Neural progenitor cell (in vitro differentiated cells): ENCODE data around the gene NADSYN1. TPM values are rescaled to one million over a fixed set of nuclear protein-coding genes. Genes with fewer than 3 reads are reported as not detected.

Experiments
- DNase-seq: peaks from one replicate; pipeline ENCODE4 v3.0.0-alpha.2; 2016; ENCODE audit warnings: low spot score
- H2AFZ ChIP-seq: fragments of 200-600 bp; sonication (generic); replicated peaks from 2 replicates; pipeline ENCODE4 v1.6.1; 2016; ENCODE audit warnings: antibody characterized with exemption
- H3F3A ChIP-seq: fragments of 200-600 bp; sonication (generic); 2 replicates; pipeline ENCODE4 v1.6.1; 2016; ENCODE audit warnings: antibody characterized with exemption, low read depth
- H3K27ac ChIP-seq: fragments of 200-600 bp; sonication (generic); 2 replicates; pipeline ENCODE4 v1.5.1; 2016; ENCODE audit warnings: mild to moderate bottlenecking
- H3K27me3 ChIP-seq: fragments of 200-600 bp; sonication (generic); 2 replicates; pipeline ENCODE4 v1.6.1; 2016; ENCODE audit warnings: mild to moderate bottlenecking, moderate library complexity
- H3K36me3 ChIP-seq: fragments of 200-600 bp; sonication (generic); 2 replicates; pipeline ENCODE4 v1.5.1; 2016
- H3K4me1 ChIP-seq: fragments of 200-600 bp; sonication (generic); 2 replicates; pipeline ENCODE4 v1.6.1; 2016; ENCODE audit warnings: mixed run types
- H3K4me2 ChIP-seq: fragments of 200-600 bp; sonication (generic); 2 replicates; pipeline ENCODE4 v1.6.1; 2016
- H3K4me3 ChIP-seq: fragments of 200-600 bp; sonication (generic); 2 replicates; pipeline ENCODE4 v1.5.1; 2016
- H3K79me2 ChIP-seq: fragments of 200-600 bp; sonication (generic); 2 replicates; pipeline ENCODE4 v1.6.1; 2016; ENCODE audit warnings: low read depth
- H3K9ac ChIP-seq: fragments of 200-600 bp; sonication (generic); 2 replicates; pipeline ENCODE4 v1.6.1; 2016
- H3K9me3 ChIP-seq: fragments of 200-600 bp; sonication (generic); 2 replicates; pipeline ENCODE4 v1.5.1; 2016; ENCODE audit warnings: low read depth
- H4K20me1 ChIP-seq: fragments of 200-600 bp; sonication (generic); 2 replicates; pipeline ENCODE4 v1.6.1; 2016; ENCODE audit warnings: low read depth
- H3K27ac Mint-ChIP-seq: 3 replicates; pipeline ENCODE4 v1.8.0; 2021; ENCODE audit warnings: mixed read lengths
- H3K27me3 Mint-ChIP-seq: 2 replicates; pipeline ENCODE4 v1.8.0; 2022; ENCODE audit warnings: low read depth, mild to moderate bottlenecking, inconsistent platforms, moderate library complexity, mixed read lengths; ENCODE audit not compliant: insufficient read depth
- H3K36me3 Mint-ChIP-seq: 3 replicates; pipeline ENCODE4 v1.8.0; 2021; ENCODE audit warnings: mixed read lengths
- H3K4me1 Mint-ChIP-seq: 3 replicates; pipeline ENCODE4 v1.8.0; 2021; ENCODE audit warnings: mixed read lengths
- H3K4me3 Mint-ChIP-seq: 3 replicates; pipeline ENCODE4 v1.8.0; 2021; ENCODE audit warnings: mild to moderate bottlenecking, moderate library complexity, mixed read lengths
- H3K9me3 Mint-ChIP-seq: 3 replicates; pipeline ENCODE4 v1.8.0; 2020; ENCODE audit warnings: mixed read lengths
- EZH2 ChIP-seq: fragments of 200-600 bp; sonication (generic); IDR thresholded peaks from 2 replicates; pipeline ENCODE4 v1.6.1; 2017; ENCODE audit warnings: antibody characterized with exemption, mild to moderate bottlenecking, moderate library complexity
- EZH2phosphoT487 ChIP-seq: fragments of 200-600 bp; sonication (generic); IDR thresholded peaks from 2 replicates; pipeline ENCODE4 v1.6.1; 2017; ENCODE audit warnings: antibody characterized with exemption
- total RNA-seq: library from RNA; depleted of rRNA; stranded (reverse); fragments of >200 nt; gene quantifications from 2 replicates; pipeline ENCODE4 v1.2.3, GENCODE V29; 2015; ENCODE audit warnings: low replicate concordance
- TF ChIP-seq, protein P1 (sequence below): fragments of 200-600 bp; sonication (generic); IDR thresholded peaks from 2 replicates; pipeline ENCODE4 v1.5.1; 2017; ENCODE audit warnings: antibody characterized with exemption, mild to moderate bottlenecking

NADSYN1 gene
- total RNA-seq, 1 donor from 2014 or later = 25.0 TPM

DNA sequence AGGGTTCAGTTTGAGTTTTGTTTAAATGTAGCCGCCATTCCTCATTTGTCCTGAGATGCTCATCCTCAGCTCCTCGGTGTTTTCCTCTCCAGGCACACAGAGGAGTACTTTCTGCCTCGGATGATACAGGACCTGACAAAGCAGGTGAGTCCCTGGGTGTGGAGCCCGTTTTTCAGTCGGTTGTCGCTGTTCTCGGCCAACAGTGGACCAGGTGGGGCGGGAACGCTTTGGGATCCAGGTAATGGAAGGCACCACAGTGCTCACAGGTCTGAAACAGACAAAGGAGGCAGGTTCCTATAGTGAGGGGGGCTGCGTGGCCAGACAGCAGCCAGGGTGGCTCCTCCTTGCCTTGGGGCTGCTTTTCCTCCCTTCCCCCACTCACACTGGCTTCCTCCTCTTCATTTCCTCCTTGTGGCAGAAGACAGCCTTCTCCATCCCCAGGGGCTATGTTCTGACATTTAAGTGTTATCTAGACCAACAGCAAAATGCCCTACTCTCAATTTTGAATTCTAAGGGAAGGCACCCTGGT, 19.4 kb downstream of the NADSYN1 start:
- H2AFZ ChIP-seq = no peak overlapping the region

DNA sequence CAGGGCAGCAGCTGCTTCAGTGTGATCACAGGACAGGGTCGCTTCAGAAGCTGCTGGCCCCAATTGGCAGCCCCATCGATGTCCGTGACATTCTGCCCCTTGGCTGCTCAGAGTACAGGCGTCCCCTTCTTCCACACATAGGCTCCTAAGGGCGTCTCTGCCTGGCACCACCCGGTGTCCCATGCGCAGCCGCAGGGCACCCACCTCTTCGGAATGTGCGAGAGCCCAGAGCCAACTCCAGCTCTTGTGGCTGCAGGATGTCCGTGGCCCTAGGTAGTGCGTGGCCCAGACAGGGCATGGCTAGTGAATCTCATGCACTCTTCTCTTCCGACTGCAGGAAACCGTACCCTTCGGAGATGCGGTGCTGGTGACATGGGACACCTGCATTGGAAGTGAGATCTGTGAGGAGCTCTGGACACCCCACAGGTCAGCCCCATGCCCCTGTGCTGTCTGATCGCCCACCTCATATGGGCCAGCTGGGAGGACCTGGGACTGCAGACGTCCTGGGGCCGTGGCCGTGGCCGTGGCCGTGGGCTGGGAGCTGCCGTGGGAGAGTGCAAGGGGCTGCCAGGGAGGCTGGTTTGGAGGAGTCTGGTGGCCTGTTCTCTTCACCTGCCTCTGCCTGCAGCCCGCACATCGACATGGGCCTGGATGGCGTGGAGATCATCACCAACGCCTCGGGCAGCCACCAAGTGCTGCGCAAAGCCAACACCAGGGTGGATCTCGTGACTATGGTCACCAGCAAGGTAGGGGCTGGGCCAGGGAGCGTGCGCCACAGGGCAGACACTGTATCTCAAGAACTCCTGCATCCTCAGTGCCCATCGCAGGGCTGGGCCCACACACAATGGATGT, 20.2 kb downstream of the NADSYN1 start:
- no peak overlapping the region for H3K27ac ChIP-seq
- H3K79me2 ChIP-seq = no peaks in the 10 kb centered on the region
- H3K36me3 Mint-ChIP-seq = peaks cover 16% of the 10 kb centered on the region

More for the DNA sequence above, 19.4 kb downstream of the NADSYN1 start:
- no peaks in the 10 kb centered on the region for H3K36me3 ChIP-seq
- DNase-seq = no peak
- Mint-ChIP-seq H3K4me1 (peaks cover 8% of the 10 kb centered on the region), H3K4me3 (no peak overlapping the region), H3K36me3 (peaks cover 10% of the 10 kb centered on the region), H3K27ac (no peak overlapping the region), H3K27me3 (peaks cover 2% of the 10 kb centered on the region), H3K9me3 (no peaks in the 10 kb centered on the region)
- H3K27me3 ChIP-seq = no peaks in the 10 kb centered on the region
- H3K4me3 ChIP-seq = no peak overlapping the region
- no peaks in the 10 kb centered on the region for H4K20me1 ChIP-seq
- H3K9me3 ChIP-seq = no peaks in the 10 kb centered on the region
- TF ChIP-seq EZH2 (no peak), EZH2phosphoT487 (no peak)
- TF ChIP-seq, protein P1, sequence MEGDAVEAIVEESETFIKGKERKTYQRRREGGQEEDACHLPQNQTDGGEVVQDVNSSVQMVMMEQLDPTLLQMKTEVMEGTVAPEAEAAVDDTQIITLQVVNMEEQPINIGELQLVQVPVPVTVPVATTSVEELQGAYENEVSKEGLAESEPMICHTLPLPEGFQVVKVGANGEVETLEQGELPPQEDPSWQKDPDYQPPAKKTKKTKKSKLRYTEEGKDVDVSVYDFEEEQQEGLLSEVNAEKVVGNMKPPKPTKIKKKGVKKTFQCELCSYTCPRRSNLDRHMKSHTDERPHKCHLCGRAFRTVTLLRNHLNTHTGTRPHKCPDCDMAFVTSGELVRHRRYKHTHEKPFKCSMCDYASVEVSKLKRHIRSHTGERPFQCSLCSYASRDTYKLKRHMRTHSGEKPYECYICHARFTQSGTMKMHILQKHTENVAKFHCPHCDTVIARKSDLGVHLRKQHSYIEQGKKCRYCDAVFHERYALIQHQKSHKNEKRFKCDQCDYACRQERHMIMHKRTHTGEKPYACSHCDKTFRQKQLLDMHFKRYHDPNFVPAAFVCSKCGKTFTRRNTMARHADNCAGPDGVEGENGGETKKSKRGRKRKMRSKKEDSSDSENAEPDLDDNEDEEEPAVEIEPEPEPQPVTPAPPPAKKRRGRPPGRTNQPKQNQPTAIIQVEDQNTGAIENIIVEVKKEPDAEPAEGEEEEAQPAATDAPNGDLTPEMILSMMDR = no peak
- H3K4me2 ChIP-seq = no peak overlapping the region
- no peak overlapping the region for H3K27ac ChIP-seq
- no peak overlapping the region for H3K9ac ChIP-seq
- peaks cover 2% of the 10 kb centered on the region for H3K4me1 ChIP-seq
- H3K79me2 ChIP-seq = no peaks in the 10 kb centered on the region
- H3F3A ChIP-seq = no peaks in the 10 kb centered on the region

DNA sequence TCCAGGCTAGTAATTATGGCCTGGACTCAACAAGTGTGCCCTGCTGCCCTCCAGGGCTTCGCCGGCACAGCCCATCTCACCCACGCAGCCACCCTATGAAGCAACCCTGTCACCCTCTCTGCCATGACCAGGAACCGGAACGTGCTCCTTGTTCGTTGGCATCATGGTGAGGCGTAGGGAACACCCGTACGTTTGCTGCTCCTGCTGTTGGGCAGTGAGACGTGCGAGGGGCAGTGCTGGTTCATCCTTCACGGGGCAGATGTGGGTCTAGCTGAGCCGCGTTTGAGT, 20.7 kb downstream of the NADSYN1 start:
- Mint-ChIP-seq H3K4me3 (no peak overlapping the region), H3K36me3 (peaks cover 17% of the 10 kb centered on the region), H3K9me3 (no peaks in the 10 kb centered on the region), H3K27ac (no peak overlapping the region), H3K4me1 (peaks cover 14% of the 10 kb centered on the region), H3K27me3 (peaks cover 2% of the 10 kb centered on the region)
- H3K36me3 ChIP-seq = no peaks in the 10 kb centered on the region
- no peak overlapping the region for H3K27ac ChIP-seq
- H3F3A ChIP-seq = no peaks in the 10 kb centered on the region
- H3K27me3 ChIP-seq = no peaks in the 10 kb centered on the region
- no peak overlapping the region for H3K4me2 ChIP-seq
- no peaks in the 10 kb centered on the region for H3K79me2 ChIP-seq
- no peak overlapping the region for H3K9ac ChIP-seq
- no peaks in the 10 kb centered on the region for H4K20me1 ChIP-seq
- no peak overlapping the region for H2AFZ ChIP-seq
- DNase-seq = no peak
- peaks cover 7% of the 10 kb centered on the region for H3K4me1 ChIP-seq
- H3K4me3 ChIP-seq = no peak overlapping the region
- H3K9me3 ChIP-seq = no peaks in the 10 kb centered on the region
- TF ChIP-seq EZH2phosphoT487 (no peak), EZH2 (no peak)
- TF ChIP-seq, protein P1 = no peak

More for the DNA sequence above, 20.2 kb downstream of the NADSYN1 start:
- no peak for DNase-seq
- peaks cover 7% of the 10 kb centered on the region for H3K4me1 ChIP-seq
- peaks cover 2% of the 10 kb centered on the region for H3K27me3 Mint-ChIP-seq
- H2AFZ ChIP-seq = no peak overlapping the region
- no peaks in the 10 kb centered on the region for H4K20me1 ChIP-seq
- H3K4me2 ChIP-seq = no peak overlapping the region
- H3K27ac Mint-ChIP-seq = no peak overlapping the region
- no peak overlapping the region for H3K9ac ChIP-seq
- no peak overlapping the region for H3K4me3 Mint-ChIP-seq
- H3K4me1 Mint-ChIP-seq = peaks cover 14% of the 10 kb centered on the region
- no peaks in the 10 kb centered on the region for H3F3A ChIP-seq
- no peaks in the 10 kb centered on the region for H3K36me3 ChIP-seq
- TF ChIP-seq EZH2phosphoT487 (no peak), EZH2 (no peak)
- TF ChIP-seq, protein P1 = no peak
- H3K27me3 ChIP-seq = no peaks in the 10 kb centered on the region
- H3K4me3 ChIP-seq = no peak overlapping the region
- H3K9me3 Mint-ChIP-seq = no peaks in the 10 kb centered on the region
- no peaks in the 10 kb centered on the region for H3K9me3 ChIP-seq
